Activated CD8-positive, alpha-beta memory T cell treated with anti-CD3 and anti-CD28 coated beads, Interleukin-2, amount 50 U/mL, for 24 hours (primary cell): Measurements from ENCODE around the gene C11orf21.
"Not testable (repeated sequence)": the region's sequence is repeated elsewhere in the genome, so short reads cannot be mapped to it uniquely, and the experiment has no call there.

Source experiments
- DNase-seq: peaks from one replicate; pipeline ENCODE4 v3.0.0-alpha.2; 2020; ENCODE audit errors: extremely low read depth

The C11orf21 gene

GRCh38 chr11:2301631-2302305, at the start of gene C11orf21, which contains the start of gene TSPAN32:
C11orf21 (minus strand) TSS chr11:2301918; CDS start chr11:2301808, 110 bp downstream.
TSPAN32 (plus strand) TSS chr11:2302013; CDS start chr11:2302150, 137 bp downstream.
- no peak for DNase-seq

DNA sequence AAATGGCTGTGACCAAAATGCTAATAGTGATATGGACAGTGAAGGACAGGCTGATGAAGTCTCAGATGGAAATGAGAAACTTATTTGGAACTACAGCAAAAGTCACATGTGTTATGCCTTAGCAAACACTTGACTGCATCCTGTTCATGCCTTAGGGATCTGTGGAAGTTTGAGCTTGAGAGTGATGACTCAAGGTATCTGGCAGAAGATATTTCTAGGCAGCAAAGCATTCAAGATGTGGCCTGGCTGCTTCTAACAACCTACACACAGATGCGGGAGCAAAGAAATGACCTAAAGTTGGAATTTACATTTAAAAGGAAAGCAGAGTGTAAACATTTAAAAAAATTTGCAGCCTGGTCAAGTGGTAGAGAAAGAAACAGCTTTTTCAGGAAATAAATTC, 47.3 kb upstream of the C11orf21 start:
- DNase-seq: no peak

GRCh38 chr11:2347308-2347830, 45.7 kb upstream of the C11orf21 start:
- no peak for DNase-seq

DNA sequence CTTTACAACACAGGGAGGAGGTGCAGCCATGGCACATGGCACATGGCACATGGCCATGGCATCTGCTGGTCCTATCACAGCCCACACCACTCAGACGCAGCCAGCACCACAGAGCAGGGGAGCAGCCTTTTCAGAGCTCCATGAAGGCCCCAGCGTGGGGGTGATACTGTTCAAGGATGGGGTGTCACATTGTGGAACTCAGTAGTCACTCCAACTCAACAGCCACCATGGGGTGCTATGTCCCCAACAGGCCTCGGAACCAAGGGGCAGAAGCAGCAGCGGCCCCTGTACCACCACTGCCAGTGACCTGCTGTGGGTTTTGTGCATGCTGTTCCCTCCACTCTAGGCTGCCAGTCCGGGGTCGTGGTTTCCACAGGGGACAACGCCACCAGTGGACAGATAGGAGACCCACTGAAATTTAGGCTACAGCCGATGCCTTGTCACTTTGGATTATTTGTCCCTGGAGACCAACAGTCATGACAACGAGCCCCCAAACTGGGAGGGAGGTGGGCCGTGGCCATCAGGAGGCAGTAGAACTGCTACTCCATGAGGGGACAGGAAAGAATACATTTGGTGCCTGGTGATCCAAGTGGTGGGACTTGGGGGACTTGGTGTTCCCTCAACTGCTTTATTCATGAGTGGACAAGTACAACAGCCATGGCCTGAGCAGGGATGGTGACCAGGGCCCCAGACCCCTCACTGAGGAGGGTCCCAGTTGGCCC, 45.0 kb upstream of the C11orf21 start:
- no peak for DNase-seq

DNA sequence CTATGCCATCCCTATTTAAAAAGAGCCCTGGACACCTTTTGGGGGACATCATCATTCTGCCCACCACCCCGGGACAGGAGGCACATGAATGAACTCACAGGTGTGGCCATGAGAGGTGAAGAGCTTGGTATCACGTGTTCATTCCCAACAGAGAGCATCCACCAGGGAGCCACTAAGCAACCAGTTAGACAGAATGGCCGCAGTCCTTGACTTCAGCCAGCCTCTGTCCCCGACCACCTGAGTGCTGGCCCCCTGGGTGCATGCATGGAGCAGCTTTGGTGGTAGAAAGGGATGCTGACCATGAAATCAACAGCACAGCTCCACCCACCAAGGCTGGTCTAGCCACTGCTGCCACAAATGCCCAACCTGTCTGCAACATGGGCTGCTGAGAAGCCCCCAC, 44.3 kb upstream of the C11orf21 start:
- no peak for DNase-seq

- no peak for DNase-seq
Observed at GRCh38 chr11:2345050-2345449, 43.3 kb upstream of the C11orf21 start.

DNA sequence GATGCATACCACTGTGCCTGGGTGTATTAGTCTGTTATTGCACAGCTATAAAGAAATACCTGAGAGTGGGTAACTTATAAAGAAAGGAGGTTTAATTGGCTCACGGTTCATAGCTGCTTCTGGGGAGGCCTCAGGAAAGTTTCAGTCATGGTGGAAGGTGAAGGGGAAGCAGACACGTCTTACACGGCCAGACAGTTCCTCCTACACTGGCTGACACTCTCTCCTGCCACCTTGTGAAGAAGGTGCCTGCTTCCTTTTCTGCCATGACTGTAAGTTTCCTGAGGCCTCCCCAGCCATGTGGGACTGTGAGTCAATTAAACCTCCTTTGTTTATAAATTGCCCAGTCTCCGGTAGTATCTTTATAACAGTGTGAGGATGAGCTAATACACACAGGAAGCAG, 41.8 kb upstream of the C11orf21 start:
- no peak for DNase-seq

DNA sequence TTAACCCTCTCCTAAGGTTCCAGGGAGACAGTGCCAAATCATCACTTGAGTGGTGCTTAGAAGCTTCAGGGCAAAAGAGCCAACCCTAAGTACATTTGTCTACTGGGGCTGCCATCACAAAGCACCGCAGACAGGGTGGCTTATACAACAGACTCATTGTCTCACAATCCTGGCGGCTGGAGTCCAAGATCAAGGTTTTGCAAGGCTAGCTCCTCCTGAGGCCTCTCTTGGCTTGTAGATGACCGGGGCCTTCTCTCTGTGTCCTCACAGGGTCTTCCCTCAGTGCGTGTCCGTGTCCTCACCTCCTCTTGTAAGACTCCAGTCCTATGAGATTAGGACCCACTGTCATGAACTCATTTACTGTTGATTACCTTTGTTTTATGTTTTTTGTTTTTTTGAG, 41.3 kb upstream of the C11orf21 start:
- DNase-seq: no peak

DNA sequence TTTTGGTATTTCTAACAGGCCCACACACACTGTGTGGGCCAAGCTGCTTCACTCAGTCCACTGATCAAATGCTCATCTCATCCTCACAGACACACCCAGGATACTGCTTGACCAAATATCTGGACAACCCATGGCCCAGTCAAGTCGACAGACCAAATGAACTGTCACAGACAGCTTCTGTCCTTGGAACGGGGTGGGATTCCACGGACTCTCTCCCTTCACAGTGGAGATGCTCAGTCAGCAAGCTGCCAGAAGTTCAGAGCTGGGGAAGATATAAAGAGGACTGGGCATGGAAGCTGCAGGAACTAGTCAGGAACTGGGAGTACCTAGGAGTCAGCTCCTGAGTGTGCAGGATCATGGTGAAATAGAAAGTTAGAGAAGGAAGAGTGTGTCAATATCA, 40.8 kb upstream of the C11orf21 start:
- no peak for DNase-seq

- DNase-seq: not testable (repeated sequence)
Observed at GRCh38 chr11:2338760-2339159, 37.0 kb upstream of the C11orf21 start.

GRCh38 chr11:2335286-2335685, 33.6 kb upstream of the C11orf21 start:
- DNase-seq: not testable (repeated sequence)

- not testable (repeated sequence) for DNase-seq
Observed at GRCh38 chr11:2333486-2334205, 31.9 kb upstream of the C11orf21 start.

DNA sequence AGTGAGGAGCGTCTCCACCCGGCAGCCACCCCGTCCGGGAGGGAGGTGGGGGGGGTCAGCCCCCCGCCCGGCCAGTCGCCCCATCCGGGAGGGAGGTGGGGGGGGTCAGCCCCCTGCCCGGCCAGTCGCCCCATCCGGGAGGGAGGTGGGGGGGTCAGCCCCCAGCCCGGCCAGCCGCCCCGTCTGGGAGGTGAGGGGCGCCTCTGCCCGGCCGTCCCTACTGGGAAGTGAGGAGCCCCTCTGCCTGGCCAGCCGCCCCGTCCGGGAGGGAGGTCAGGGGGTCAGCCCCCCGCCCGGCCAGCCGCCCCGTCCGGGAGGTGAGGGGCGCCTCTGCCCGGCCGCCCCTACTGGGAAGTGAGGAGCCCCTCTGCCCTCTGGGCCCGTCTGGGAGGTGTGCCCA, 30.9 kb upstream of the C11orf21 start:
- not testable (repeated sequence) for DNase-seq

- no peak for DNase-seq
Observed at GRCh38 chr11:2331404-2331803, 29.7 kb upstream of the C11orf21 start.

DNA sequence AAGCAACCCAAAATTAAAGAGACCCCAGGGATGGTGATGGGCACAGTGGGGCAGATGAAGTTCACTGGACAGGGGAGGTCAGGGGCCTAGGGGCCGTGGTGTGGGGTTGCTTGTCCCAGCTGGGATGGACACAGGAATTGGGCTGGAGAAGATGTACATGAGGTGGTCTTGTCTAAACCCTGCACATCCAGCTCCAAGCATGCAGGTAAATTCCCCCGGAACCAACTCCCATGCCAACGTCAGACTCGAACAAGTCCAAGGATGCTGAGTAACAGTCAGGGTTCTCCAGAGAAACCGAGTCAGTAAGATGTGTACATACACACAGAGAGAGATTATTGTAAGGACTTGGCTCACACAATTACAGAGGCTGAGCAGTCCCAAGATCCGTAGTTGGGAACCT, 29.0 kb upstream of the C11orf21 start:
- no peak for DNase-seq

- no peak for DNase-seq
Observed at GRCh38 chr11:2329551-2329950, 27.8 kb upstream of the C11orf21 start.

GRCh38 chr11:2328656-2329354, 27.1 kb upstream of the C11orf21 start:
- no peak for DNase-seq

- DNase-seq: no peak
Observed at GRCh38 chr11:2328021-2328420, 26.3 kb upstream of the C11orf21 start.

DNA sequence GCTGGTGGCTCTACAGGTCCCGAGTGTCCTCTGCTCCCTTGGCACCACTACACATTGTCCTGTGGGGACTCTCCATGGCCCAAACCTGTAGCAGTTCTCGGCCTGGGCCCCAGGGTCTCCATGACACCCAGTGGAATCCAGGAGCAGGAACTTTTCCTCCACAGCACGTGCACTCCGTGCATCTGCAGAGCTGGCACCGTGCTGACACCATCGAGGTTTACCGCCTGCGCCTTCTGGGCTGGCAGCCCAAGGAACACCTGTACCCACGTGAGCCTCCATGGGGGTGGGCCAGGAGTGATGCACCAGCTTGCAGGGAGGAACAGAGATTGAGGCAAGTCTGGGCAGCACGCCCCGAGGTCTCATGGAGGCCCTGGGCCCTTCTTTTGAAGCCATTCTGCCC, 25.3 kb upstream of the C11orf21 start:
- no peak for DNase-seq

- no peak for DNase-seq
Observed at GRCh38 chr11:2325719-2326118, 24.0 kb upstream of the C11orf21 start.

GRCh38 chr11:2325123-2325522, 23.4 kb upstream of the C11orf21 start:
- no peak for DNase-seq

DNA sequence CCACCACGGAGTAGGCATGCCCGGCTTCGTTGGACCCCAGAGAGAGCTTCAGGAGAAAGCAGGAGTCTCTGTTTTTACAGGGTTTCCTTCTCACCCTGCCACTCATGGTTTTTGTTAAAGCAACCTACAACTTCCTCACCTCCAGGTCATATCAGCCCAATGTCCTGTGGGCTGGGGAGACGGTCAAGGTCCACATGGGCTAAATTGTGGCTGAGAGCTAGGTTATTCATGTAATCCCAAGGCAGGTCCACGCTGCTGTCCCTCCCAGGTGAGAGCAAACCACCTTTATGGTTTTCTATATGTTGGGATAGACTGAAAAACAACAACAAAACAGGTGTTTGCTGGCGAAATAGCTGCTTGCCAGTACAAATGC, 19.6 kb upstream of the C11orf21 start:
- DNase-seq: no peak
